ENCODE data around the gene YWHAE. TPM values are rescaled to one million over a fixed set of nuclear protein-coding genes. Genes with fewer than 3 reads are reported as not detected.
A peak's percentile ranks its signal among the peaks of the same experiment; 100 is the strongest.

Gene YWHAE
- total and polyA plus RNA-seq, 4 experiments from 2014 or later = 54.1 to 143 (median 99.3) TPM

DNA sequence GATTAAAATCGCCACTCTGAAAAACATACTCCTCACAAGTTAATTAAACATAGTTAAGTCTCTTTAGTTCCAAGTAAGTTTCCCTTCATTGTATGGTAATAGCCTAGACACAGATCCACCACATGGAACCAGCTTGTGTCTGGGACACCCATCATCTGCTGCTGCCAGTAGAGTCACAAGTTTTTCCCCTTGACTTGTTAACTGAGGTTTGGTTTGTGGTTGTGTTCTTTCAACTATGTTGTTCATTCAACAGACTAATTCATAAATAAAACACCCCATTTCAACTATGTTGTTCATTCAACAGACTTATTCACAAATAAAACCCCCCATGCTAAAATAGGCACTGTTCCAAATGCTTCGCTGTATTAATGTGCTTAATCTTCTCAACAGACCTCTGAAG, 24.4 kb downstream of the YWHAE start:
- peak overlapping the region in 7 of 8 donors; percentile 10 to 90 (median 76) for H3K4me3 Mint-ChIP-seq
- Histone ChIP-seq H3K36me3 (ENCODE audit: insufficient read depth, low read length) (no peaks in the 10 kb centered on the region), H3K4me1 (ENCODE audit: insufficient read depth, low read length) (peaks cover 92% of the 10 kb centered on the region), H3K27me3 (ENCODE audit: insufficient read depth, low read length) (no peaks in the 10 kb centered on the region), H3K27ac (ENCODE audit: low read depth, low read length) (peak overlapping the region; percentile 40), H3K9me3 (ENCODE audit: control insufficient read depth in 1 of 2, low read length in 2 of 2) (no peaks in the 10 kb centered on the region), H3K4me3 (ENCODE audit: low read length in 2 of 2) (no peak overlapping the region)
- intact Hi-C loops (cut with micrococcal nuclease) = no loop called here
- CTCF ChIA-PET (ENCODE audit: partially characterized antibody) = interaction anchor here (1.8 to 2.2 kb wide), 3 partner anchors 10 to 116 kb away, joined by 5 to 22 read pairs (median 6); no protein-coding TSS in a partner anchor
- H3K27me3 Mint-ChIP-seq = no peaks in the 10 kb centered on the region
- POLR2A ChIA-PET (ENCODE audit: partially characterized antibody) = no interaction called here
- no peaks in the 10 kb centered on the region for H3K9me3 Mint-ChIP-seq
- peak overlapping the region; percentile 84 to 96 (median 92) for H3K27ac Mint-ChIP-seq
- DNase-seq = peak in 2 of 5 donors; percentile 34 to 65
- H3K36me3 Mint-ChIP-seq = peaks cover 5 to 28% of the 10 kb centered on the region in 2 donors
- H3K4me1 Mint-ChIP-seq = peaks cover 49 to 96% (median 73%) of the 10 kb centered on the region in 4 donors

DNA sequence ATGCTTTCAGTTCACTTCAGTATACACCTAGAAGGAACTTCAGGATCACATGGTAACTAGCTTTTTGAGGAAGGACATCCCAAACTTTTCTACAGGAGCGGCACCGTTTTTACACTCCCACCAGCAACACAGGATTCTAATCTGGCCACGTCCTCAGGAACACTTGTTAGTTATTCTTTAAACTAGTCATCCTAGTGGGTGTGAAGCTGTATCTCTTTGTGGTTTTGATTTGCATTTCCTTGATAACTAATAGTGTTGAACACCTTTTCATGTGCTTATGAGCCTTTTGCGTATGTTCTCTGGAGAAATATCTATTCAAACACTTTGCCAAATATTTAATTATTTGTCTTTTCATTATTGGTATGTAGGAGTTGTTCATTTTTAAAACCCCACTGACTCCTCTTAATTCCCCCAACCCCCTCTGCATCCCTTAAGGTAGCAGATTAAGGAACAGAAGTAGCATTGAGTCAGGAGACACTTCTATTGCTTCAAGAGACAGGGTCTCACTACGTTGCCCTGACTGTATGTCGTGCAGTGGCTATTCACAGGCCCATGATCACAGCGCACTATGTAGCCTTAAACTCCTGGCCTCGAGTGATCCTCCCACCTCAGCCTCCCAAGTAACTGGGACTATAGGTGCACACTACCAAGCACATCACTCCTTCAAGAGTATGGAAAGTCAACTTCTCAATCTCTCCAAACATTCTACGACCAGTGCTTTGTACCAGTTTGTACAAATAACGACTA, 25.4 kb downstream of the YWHAE start:
- no peak overlapping the region for H3K4me3 ChIP-seq (ENCODE audit: low read length in 2 of 2)
- Mint-ChIP-seq H3K27me3 (no peaks in the 10 kb centered on the region), H3K9me3 (no peaks in the 10 kb centered on the region), H3K4me3 (peak overlapping the region in 7 of 8 donors; percentile 33 to 90 (median 69)), H3K36me3 (peaks cover 0 to 26% of the 10 kb centered on the region in 2 donors), H3K27ac (peak overlapping the region; percentile 84 to 94 (median 90)), H3K4me1 (peaks cover 43 to 88% (median 65%) of the 10 kb centered on the region in 4 donors)
- ChIA-PET CTCF (ENCODE audit: partially characterized antibody) (interaction anchor here (1.4 to 2.1 kb wide), 2 partner anchors 10 to 12 kb away, joined by 6 to 9 read pairs; no protein-coding TSS in a partner anchor), POLR2A (ENCODE audit: partially characterized antibody) (interaction anchor here (0.6 to 1.4 kb wide), 6 partner anchors 12 to 146 kb away, joined by 3 to 7 read pairs (median 4); partner anchors contain the start of genes CRK, INPP5K and YWHAE)
- H3K36me3 ChIP-seq (ENCODE audit: insufficient read depth, low read length) = peaks cover 2% of the 10 kb centered on the region
- intact Hi-C loops (cut with micrococcal nuclease) = no loop called here
- H3K27me3 ChIP-seq (ENCODE audit: insufficient read depth, low read length) = no peaks in the 10 kb centered on the region
- peak in 3 of 5 donors; percentile 21 to 37 (median 34) for DNase-seq
- H3K27ac ChIP-seq (ENCODE audit: low read depth, low read length) = peak overlapping the region; percentile 40
- no peaks in the 10 kb centered on the region for H3K9me3 ChIP-seq (ENCODE audit: control insufficient read depth in 1 of 2, low read length in 2 of 2)
- H3K4me1 ChIP-seq (ENCODE audit: insufficient read depth, low read length) = peaks cover 86% of the 10 kb centered on the region

DNA sequence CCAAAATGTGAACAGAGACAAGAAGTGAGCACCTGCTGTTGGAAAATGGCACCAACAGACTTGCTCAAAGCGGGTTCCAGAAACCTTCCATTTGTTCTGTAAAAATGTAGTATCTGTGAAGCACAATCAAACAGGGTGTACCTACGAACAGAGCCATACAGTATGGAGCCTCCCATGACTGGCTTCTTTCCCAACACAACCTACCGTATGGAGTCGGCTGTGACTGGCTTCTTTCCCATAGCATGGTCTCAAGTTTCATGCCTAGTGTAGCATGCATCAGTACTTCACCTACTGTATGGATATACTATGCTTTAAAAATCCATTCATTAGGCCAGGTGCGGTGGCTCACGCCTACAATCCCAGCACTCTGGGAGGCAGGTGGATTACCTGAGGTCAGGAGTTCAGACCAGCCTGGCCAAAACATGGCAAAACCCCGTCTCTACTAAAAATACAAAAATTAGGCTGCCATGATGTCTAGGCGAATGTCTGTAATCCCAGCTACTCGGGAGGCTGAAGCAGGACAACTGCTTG, 26.2 kb downstream of the YWHAE start:
- Mint-ChIP-seq H3K36me3 (peaks cover 0 to 28% of the 10 kb centered on the region in 2 donors), H3K4me3 (peak overlapping the region in 5 of 8 donors; percentile 13 to 90 (median 47)), H3K4me1 (peaks cover 43 to 85% (median 64%) of the 10 kb centered on the region in 4 donors), H3K9me3 (no peaks in the 10 kb centered on the region), H3K27ac (peak overlapping the region in 5 of 7 donors; percentile 18 to 89 (median 84)), H3K27me3 (no peaks in the 10 kb centered on the region)
- ChIA-PET CTCF (ENCODE audit: partially characterized antibody) (interaction anchor here (1.4 to 2.1 kb wide), 2 partner anchors 9 to 11 kb away, joined by 6 to 9 read pairs; no protein-coding TSS in a partner anchor), POLR2A (ENCODE audit: partially characterized antibody) (interaction anchor here (0.6 to 1.4 kb wide), 5 partner anchors 12 to 143 kb away, joined by 3 to 7 read pairs (median 4); partner anchors contain the start of genes CRK, INPP5K and YWHAE)
- no peaks in the 10 kb centered on the region for H3K9me3 ChIP-seq (ENCODE audit: control insufficient read depth in 1 of 2, low read length in 2 of 2)
- H3K27me3 ChIP-seq (ENCODE audit: insufficient read depth, low read length) = no peaks in the 10 kb centered on the region
- H3K36me3 ChIP-seq (ENCODE audit: insufficient read depth, low read length) = peaks cover 6% of the 10 kb centered on the region
- H3K4me1 ChIP-seq (ENCODE audit: insufficient read depth, low read length) = peaks cover 86% of the 10 kb centered on the region
- no peak overlapping the region for H3K4me3 ChIP-seq (ENCODE audit: low read length in 2 of 2)
- H3K27ac ChIP-seq (ENCODE audit: low read depth, low read length) = peak overlapping the region; percentile 1
- intact Hi-C loops (cut with micrococcal nuclease) = no loop called here
- DNase-seq = no peak

DNA sequence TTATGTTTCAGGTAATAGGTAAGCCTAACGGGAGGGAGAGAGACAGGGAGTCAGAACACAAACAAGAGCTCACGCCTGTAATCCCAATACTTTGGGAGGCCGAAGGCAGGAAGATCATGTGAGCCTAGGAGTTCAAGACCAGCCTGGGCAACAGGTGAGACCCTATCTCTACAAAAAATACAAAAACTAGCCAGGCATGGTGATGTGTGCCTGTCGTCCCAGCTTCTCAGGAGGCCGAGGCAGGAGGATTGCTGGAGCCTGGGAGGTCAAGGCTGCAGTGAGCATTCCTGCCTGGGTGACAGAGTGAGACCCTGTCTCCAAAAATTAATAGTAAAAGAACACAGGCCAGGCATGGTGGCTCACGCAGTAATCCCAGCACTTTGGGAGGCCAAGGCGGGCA, 27.4 kb downstream of the YWHAE start:
- H3K36me3 ChIP-seq (ENCODE audit: insufficient read depth, low read length) = peaks cover 6% of the 10 kb centered on the region
- Mint-ChIP-seq H3K9me3 (no peaks in the 10 kb centered on the region), H3K27ac (peak overlapping the region in 4 of 7 donors; percentile 10 to 78 (median 48)), H3K36me3 (peaks cover 0 to 23% of the 10 kb centered on the region in 2 donors), H3K4me1 (peaks cover 41 to 79% (median 60%) of the 10 kb centered on the region in 4 donors), H3K4me3 (no peak overlapping the region), H3K27me3 (no peaks in the 10 kb centered on the region)
- intact Hi-C loops (cut with micrococcal nuclease) = no loop called here
- peaks cover 81% of the 10 kb centered on the region for H3K4me1 ChIP-seq (ENCODE audit: insufficient read depth, low read length)
- ChIA-PET POLR2A (ENCODE audit: partially characterized antibody) (interaction anchor here (0.9 to 2.6 kb wide), 2 partner anchors 18 to 143 kb away, joined by 3 to 11 read pairs; partner anchors contain the start of gene INPP5K), CTCF (ENCODE audit: partially characterized antibody) (interaction anchor here (1.1 to 2.6 kb wide), 3 partner anchors 10 to 143 kb away, joined by 4 to 16 read pairs (median 9); partner anchors contain the start of gene INPP5K)
- no peaks in the 10 kb centered on the region for H3K27me3 ChIP-seq (ENCODE audit: insufficient read depth, low read length)
- H3K27ac ChIP-seq (ENCODE audit: low read depth, low read length) = no peak overlapping the region
- no peak for DNase-seq
- no peak overlapping the region for H3K4me3 ChIP-seq (ENCODE audit: low read length in 2 of 2)
- no peaks in the 10 kb centered on the region for H3K9me3 ChIP-seq (ENCODE audit: control insufficient read depth in 1 of 2, low read length in 2 of 2)

DNA sequence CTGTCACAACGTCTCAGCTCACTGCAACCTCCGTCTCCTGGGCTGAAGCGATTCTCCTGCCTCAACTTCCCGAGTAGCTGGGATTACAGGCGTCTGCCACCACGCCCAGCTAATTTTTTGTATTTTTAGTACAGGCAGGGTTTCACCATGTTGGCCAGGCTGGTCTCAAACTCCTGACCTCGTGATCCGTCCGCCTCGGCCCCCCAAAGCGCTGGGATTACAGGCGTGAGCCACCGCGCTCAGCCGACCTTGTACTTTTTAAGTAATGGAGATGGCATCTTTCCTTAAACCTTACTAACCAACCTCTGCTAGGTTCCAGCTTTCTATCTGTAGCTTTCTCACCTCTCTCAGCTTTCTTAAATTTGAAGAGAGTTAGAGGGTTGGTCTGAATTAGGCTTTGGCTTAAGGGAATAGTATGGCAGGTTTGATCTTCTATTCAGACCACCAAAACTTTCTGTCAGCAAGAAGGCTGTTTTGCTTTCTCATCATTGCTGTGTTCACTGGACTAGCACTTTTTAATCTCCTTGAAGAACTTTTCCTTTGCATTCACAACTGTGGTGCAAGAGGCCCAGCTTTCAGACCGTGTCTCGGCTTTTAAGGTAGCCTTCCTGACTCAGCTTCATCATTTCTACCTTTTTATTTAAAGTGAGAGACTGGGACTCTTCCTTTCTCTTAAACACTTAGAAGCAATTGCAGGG, 28.0 kb downstream of the YWHAE start:
- H3K4me3 ChIP-seq (ENCODE audit: low read length in 2 of 2) = no peak overlapping the region
- Mint-ChIP-seq H3K9me3 (no peaks in the 10 kb centered on the region), H3K27ac (peak overlapping the region in 4 of 7 donors; percentile 10 to 78 (median 48)), H3K36me3 (peaks cover 0 to 27% of the 10 kb centered on the region in 2 donors), H3K4me3 (peak overlapping the region in 1 of 8 donors; percentile 10), H3K27me3 (no peaks in the 10 kb centered on the region), H3K4me1 (peaks cover 41 to 79% (median 60%) of the 10 kb centered on the region in 4 donors)
- peaks cover 6% of the 10 kb centered on the region for H3K36me3 ChIP-seq (ENCODE audit: insufficient read depth, low read length)
- CTCF ChIA-PET (ENCODE audit: partially characterized antibody) = interaction anchor here (0.9 to 2.6 kb wide), 5 partner anchors 9 to 144 kb away, joined by 3 to 16 read pairs (median 7); partner anchors contain the start of gene INPP5K
- DNase-seq = no peak
- H3K27ac ChIP-seq (ENCODE audit: low read depth, low read length) = no peak overlapping the region
- H3K9me3 ChIP-seq (ENCODE audit: control insufficient read depth in 1 of 2, low read length in 2 of 2) = no peaks in the 10 kb centered on the region
- H3K27me3 ChIP-seq (ENCODE audit: insufficient read depth, low read length) = no peaks in the 10 kb centered on the region
- intact Hi-C loops (cut with micrococcal nuclease) = no loop called here
- POLR2A ChIA-PET (ENCODE audit: partially characterized antibody) = interaction anchor here (0.9 to 2.6 kb wide), 3 partner anchors 18 to 144 kb away, joined by 3 to 11 read pairs (median 3); partner anchors contain the start of genes CRK and INPP5K
- H3K4me1 ChIP-seq (ENCODE audit: insufficient read depth, low read length) = peaks cover 81% of the 10 kb centered on the region

DNA sequence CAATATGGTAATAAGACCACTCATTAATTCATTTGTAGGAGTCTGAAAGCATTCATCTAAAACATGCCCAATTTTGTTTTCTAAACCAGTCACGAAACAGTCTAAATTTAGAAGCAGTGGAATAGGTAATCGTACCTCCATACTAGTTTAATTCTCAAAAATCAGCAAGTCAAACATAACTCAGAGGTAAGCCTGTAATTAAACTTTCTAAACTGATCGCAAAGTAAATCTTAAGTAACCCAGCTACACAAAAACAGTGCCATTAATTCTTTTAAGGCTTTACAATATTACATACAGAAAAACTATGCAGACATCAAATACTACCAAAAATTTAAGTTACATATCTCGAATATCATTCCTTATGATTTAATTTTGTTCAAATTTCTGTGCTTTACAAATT, 31.4 kb downstream of the YWHAE start:
- no peaks in the 10 kb centered on the region for H3K27me3 ChIP-seq (ENCODE audit: insufficient read depth, low read length)
- DNase-seq = no peak
- peaks cover 11 to 28% of the 10 kb centered on the region in 2 donors for H3K36me3 Mint-ChIP-seq
- no peak overlapping the region for H3K4me3 ChIP-seq (ENCODE audit: low read length in 2 of 2)
- intact Hi-C loops (cut with micrococcal nuclease) = loop anchor here (5.0 kb wide), 1 partner anchor 279 kb away; the partner anchor contains the start of genes RILP and SCARF1
- CTCF ChIA-PET (ENCODE audit: partially characterized antibody) = interaction anchor here (0.6 to 8.4 kb wide), 2 partner anchors 59 to 144 kb away, joined by 3 to 211 read pairs; partner anchors contain the start of gene INPP5K
- no peak overlapping the region for H3K4me3 Mint-ChIP-seq
- no peak overlapping the region for H3K27ac ChIP-seq (ENCODE audit: low read depth, low read length)
- POLR2A ChIA-PET (ENCODE audit: partially characterized antibody) = no interaction called here
- H3K4me1 ChIP-seq (ENCODE audit: insufficient read depth, low read length) = peaks cover 69% of the 10 kb centered on the region
- peaks cover 26 to 68% (median 48%) of the 10 kb centered on the region in 4 donors for H3K4me1 Mint-ChIP-seq
- H3K27ac Mint-ChIP-seq = peak overlapping the region in 1 of 7 donors; percentile 29
- H3K36me3 ChIP-seq (ENCODE audit: insufficient read depth, low read length) = peaks cover 17% of the 10 kb centered on the region
- no peaks in the 10 kb centered on the region for H3K9me3 Mint-ChIP-seq
- H3K27me3 Mint-ChIP-seq = no peaks in the 10 kb centered on the region
- no peaks in the 10 kb centered on the region for H3K9me3 ChIP-seq (ENCODE audit: control insufficient read depth in 1 of 2, low read length in 2 of 2)

All from CD4-positive, alpha-beta memory T cell (primary cell).